ENCODE data around the gene ZRANB1.
A peak's percentile ranks its signal among the peaks of the same experiment; 100 is the strongest.

The ZRANB1 gene

GRCh38 chr10:124996127-124996853, 54.4 kb downstream of the ZRANB1 start:
- peak; percentile 23 for DNase-seq

GRCh38 chr10:124996854-124997215, 54.9 kb downstream of the ZRANB1 start:
- DNase-seq, result no peak

GRCh38 chr10:124997306-124997705, 55.4 kb downstream of the ZRANB1 start:
- DNase-seq, result peak; percentile 21

- DNase-seq, result peak; percentile 71
Measured at GRCh38 chr10:124997771-124998623, 56.1 kb downstream of the ZRANB1 start.

- DNase-seq, result peak; percentile 48
Measured at GRCh38 chr10:124998624-124999291, 56.8 kb downstream of the ZRANB1 start.

GRCh38 chr10:124999433-125000365, 57.8 kb downstream of the ZRANB1 start:
- DNase-seq, result peak; percentile 67

GRCh38 chr10:125000366-125001312, 58.7 kb downstream of the ZRANB1 start:
- peak; percentile 31 for DNase-seq

- peak; percentile 40 for DNase-seq
Measured at GRCh38 chr10:125001313-125002046, 59.6 kb downstream of the ZRANB1 start.

GRCh38 chr10:125002047-125002422, 60.1 kb downstream of the ZRANB1 start:
- no peak for DNase-seq

- DNase-seq, result peak; percentile 25
Measured at GRCh38 chr10:125002423-125003145, 60.7 kb downstream of the ZRANB1 start.

GRCh38 chr10:125003146-125003900, 61.4 kb downstream of the ZRANB1 start:
- peak; percentile 26 for DNase-seq

GRCh38 chr10:125003901-125004467, 62.1 kb downstream of the ZRANB1 start:
- no peak for DNase-seq

- DNase-seq, result no peak
Measured at GRCh38 chr10:125004571-125005311, 62.8 kb downstream of the ZRANB1 start.

GRCh38 chr10:125005312-125006187, 63.6 kb downstream of the ZRANB1 start:
- DNase-seq, result peak; percentile 15

GRCh38 chr10:125006188-125006680, 64.3 kb downstream of the ZRANB1 start:
- DNase-seq, result peak; percentile 16

- DNase-seq, result peak; percentile 64
Measured at GRCh38 chr10:125006921-125007426, 65.1 kb downstream of the ZRANB1 start.

All from left hindlimb (tissue), 1 donor.